Rectal smooth muscle tissue (tissue), 1 donor: ENCODE measurements around the gene KRT27.
"Not testable (repeated sequence)": the region's sequence is repeated elsewhere in the genome, so short reads cannot be mapped to it uniquely, and the experiment has no call there.

Experiments
- H3K27ac ChIP-seq: one replicate; pipeline ENCODE4 v1.7.0; 2013; ENCODE audit warnings: low read depth, low read length, inconsistent platforms
- H3K27me3 ChIP-seq: one replicate; pipeline ENCODE4 v1.7.0; 2013; ENCODE audit warnings: low read length; ENCODE audit not compliant: control insufficient read depth, insufficient read depth
- H3K36me3 ChIP-seq: one replicate; pipeline ENCODE4 v1.7.0; 2013; ENCODE audit warnings: low read length; ENCODE audit not compliant: control insufficient read depth, insufficient read depth
- H3K4me1 ChIP-seq: one replicate; pipeline ENCODE4 v1.7.0; 2013; ENCODE audit warnings: low read length; ENCODE audit not compliant: control insufficient read depth, insufficient read depth
- H3K4me3 ChIP-seq: one replicate; pipeline ENCODE4 v1.7.0; 2013; ENCODE audit warnings: low read length
- H3K9ac ChIP-seq: one replicate; pipeline ENCODE4 v1.7.0; 2013; ENCODE audit warnings: low read length

Gene KRT27

DNA sequence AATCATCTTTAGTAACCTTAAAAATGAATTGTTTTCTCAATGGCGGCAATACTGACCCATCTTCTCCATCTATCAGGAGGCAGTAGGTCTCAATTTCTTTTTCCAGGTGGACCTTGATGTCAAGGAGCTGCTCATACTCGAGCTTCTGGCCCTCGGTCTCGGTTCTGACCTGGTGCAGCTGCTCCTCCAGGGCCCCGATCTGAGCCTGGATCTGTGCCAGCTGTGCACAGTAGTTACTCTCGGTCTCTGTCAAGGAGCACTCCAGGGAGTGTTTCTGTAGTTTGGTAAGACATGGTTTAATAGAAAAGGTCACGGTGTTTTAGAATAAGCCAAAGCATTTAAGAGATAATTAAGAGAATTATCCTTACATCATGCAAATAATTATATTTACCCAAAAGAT, 4.9 kb downstream of the KRT27 start:
- H3K27me3 ChIP-seq: peaks cover 3% of the 10 kb centered on the region
- no peaks in the 10 kb centered on the region for H3K36me3 ChIP-seq
- no peak overlapping the region for H3K27ac ChIP-seq
- H3K9ac ChIP-seq: no peak overlapping the region
- H3K4me3 ChIP-seq: no peak overlapping the region
- H3K4me1 ChIP-seq: no peaks in the 10 kb centered on the region

DNA sequence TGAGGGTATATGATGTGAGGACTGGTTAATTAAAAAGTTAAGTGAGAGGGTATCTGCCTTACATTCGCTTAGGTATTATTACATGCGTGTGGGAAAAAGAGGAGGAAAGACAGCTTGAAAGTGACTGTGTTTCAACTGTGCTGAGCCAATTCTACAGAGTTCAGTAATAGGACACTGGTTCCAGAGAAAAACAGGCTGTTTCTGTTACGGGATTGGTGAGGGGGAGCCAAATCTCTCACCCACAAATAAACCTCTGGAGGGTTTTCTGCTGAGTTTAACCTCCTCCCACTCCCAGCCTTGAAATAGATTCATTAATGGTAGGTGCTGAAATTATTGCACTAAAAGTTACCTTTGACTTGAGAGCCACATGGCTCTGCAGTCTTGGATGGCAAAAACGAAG, 6.4 kb downstream of the KRT27 start:
- Histone ChIP-seq H3K9ac (no peak overlapping the region), H3K27ac (no peak overlapping the region), H3K4me1 (no peaks in the 10 kb centered on the region), H3K4me3 (no peak overlapping the region), H3K36me3 (no peaks in the 10 kb centered on the region), H3K27me3 (peaks cover 3% of the 10 kb centered on the region)

DNA sequence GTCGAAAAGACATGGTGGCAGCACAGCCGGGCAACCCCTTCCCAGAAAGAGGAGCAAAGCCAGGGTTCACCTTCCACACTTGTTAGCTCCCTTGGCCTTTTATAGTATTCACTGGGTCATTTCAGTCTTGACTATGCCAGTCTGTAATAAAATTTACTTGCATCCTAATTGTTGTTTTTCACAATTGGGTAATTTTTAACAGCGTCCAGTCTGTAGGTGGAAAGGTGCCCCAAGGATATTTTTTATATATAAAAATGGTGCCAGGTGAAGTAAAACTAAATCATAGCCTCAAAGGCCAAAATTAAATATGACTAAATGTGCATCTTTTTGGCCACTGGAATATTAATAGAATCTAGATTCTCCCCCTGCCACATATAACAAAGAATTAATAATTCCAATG, 10.2 kb downstream of the KRT27 start, which contains the start of gene KRT26:
KRT26 (minus strand) TSS at position 101 of the 400 bp plus-strand sequence; CDS start at position 13, 88 bp downstream.
- H3K36me3 ChIP-seq: no peaks in the 10 kb centered on the region
- H3K27ac ChIP-seq: no peak within 1 kb of the TSS
- H3K4me3 ChIP-seq: no peak within 1 kb of the TSS
- H3K4me1 ChIP-seq: no peaks in the 10 kb centered on the region
- no peaks in the 10 kb centered on the region for H3K27me3 ChIP-seq
- no peak within 1 kb of the TSS for H3K9ac ChIP-seq

DNA sequence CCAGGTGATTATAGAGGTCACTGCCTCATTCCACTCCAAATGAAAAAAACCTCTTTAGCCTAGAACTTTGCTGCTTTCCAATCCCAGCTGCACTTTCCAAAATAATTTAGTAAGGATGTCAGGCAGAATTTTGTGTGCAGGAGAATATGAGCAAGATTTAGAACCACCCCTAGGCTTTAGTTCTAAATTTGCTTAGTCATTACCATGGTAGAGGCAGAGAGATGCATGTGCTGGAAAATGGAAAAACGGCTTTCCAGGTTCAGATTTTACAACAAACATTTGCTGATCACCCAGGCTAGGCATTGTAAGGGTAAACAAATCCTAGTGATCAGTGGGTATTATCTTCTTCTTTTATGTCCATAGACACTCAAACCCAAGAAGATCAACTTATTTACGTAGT, 16.7 kb downstream of the KRT27 start:
- Histone ChIP-seq H3K27me3 (no peaks in the 10 kb centered on the region), H3K36me3 (no peaks in the 10 kb centered on the region), H3K4me1 (no peaks in the 10 kb centered on the region), H3K4me3 (no peak overlapping the region), H3K27ac (no peak overlapping the region), H3K9ac (no peak overlapping the region)

DNA sequence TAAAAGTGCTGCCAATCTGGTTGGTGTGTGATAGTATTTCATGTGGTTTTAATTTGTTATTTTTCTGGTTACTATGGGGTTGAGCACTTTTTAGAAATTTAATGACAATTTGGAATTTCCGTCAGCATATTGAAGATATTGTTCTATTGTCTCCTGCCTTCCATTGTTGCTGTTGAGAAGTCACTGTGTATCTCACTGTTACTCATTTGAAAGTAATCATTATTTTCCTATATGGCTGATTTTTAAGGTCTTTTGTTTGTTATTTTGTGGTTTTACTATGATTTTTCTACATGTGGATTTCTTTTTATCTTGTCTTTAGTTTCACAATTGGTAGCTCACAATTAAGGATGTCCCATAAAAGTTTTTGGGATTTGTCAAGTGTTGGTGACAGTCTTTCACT, 18.6 kb downstream of the KRT27 start:
- H3K27ac ChIP-seq: no peak overlapping the region

DNA sequence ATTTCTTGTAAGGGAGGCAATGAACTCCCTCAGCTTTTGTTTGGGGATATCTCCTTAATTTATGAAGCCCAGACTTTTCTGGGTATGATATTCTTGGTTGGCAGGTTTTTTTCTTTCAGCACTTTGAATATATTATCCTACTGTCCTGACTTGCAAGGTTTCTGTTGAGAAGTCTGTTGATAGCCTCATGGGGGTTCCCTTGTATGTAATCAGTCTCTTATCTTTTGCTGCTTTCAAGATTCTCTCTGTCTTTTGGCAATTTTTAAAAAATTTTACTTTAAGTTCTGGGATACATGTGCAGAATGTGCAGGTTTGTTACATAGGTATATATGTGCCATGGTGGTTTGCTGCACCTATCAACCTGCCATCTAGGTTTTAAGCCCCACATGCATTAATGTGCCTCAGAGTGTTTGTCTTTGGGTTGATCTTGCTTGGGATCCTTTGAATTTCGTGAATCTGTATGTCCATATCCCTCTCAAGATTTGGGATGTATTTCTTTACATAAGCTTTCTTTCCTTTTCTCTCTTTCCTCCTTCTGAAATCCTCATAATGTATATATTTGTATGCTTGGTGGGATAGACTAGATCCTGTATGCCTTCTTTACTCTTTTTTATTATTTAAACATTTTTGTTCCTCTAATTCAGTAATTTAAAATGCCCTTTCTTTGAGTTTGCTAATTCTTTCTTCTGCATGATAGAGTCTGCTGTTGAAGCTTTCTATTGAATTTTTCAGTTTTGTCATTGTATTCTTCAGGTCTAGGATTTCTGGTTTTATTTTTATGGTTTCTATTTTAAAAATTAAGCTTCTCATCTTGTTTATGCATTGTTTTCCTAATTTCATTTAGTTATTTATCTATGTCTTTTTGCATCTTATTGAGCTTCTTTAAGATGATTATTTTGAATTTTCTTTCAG, 22.0 kb downstream of the KRT27 start:
- no peaks in the 10 kb centered on the region for H3K27me3 ChIP-seq
- H3K4me3 ChIP-seq: no peak overlapping the region
- H3K36me3 ChIP-seq: no peaks in the 10 kb centered on the region
- no peak overlapping the region for H3K9ac ChIP-seq
- no peaks in the 10 kb centered on the region for H3K4me1 ChIP-seq
- no peak overlapping the region for H3K27ac ChIP-seq

More for the DNA sequence above, 18.6 kb downstream of the KRT27 start:
- H3K27me3 ChIP-seq: no peaks in the 10 kb centered on the region
- H3K4me1 ChIP-seq: no peaks in the 10 kb centered on the region
- H3K9ac ChIP-seq: no peak overlapping the region
- H3K4me3 ChIP-seq: no peak overlapping the region
- no peaks in the 10 kb centered on the region for H3K36me3 ChIP-seq

DNA sequence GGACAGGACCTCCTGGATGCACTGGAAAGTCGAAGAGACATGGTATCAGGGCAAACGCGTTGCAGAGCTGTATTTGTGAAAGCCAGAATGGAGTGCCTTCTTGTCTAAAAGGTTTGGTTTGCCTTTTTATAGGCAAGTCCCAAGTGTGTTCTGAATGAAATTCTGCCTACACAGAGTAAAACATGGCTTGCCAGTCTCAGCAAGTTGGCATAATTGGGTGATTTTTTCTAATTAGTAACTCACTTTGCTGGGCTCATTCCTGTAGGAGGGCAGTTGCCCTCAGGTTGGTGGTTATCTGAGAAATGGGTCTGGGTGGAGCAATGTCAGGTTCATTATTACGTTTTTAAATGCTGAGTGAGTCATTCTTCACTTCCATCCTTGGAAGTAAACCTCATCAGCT, 27.1 kb downstream of the KRT27 start, which contains the start of gene KRT25:
KRT25 (minus strand) TSS at position 101 of the 400 bp plus-strand sequence; CDS start at position 41, 60 bp downstream.
- H3K36me3 ChIP-seq: no peaks in the 10 kb centered on the region
- H3K27me3 ChIP-seq: no peaks in the 10 kb centered on the region
- no peak within 1 kb of the TSS for H3K27ac ChIP-seq
- no peak within 1 kb of the TSS for H3K9ac ChIP-seq
- H3K4me1 ChIP-seq: no peaks in the 10 kb centered on the region
- no peak within 1 kb of the TSS for H3K4me3 ChIP-seq

DNA sequence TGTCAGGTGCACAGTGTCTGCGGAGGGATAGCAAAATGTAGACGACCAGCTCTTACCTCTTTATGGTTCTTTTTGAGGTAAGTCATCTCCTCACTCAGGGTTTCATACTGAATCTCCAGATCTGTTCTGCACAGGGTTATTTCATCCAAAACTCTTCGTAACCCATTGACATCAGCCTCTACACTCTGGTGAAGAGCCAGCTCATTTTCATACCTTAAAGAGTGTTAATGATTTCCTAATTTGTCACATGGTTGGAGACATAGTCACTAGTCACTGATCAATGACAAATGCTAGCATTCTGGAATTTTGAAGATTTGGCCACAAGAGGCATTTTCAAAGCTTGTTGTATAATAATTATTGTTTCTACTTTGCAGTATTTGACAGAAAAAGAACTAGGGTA, 28.5 kb downstream of the KRT27 start:
- H3K27me3 ChIP-seq: no peaks in the 10 kb centered on the region
- H3K27ac ChIP-seq: no peak overlapping the region
- H3K9ac ChIP-seq: no peak overlapping the region
- H3K4me1 ChIP-seq: no peaks in the 10 kb centered on the region
- no peaks in the 10 kb centered on the region for H3K36me3 ChIP-seq
- H3K4me3 ChIP-seq: no peak overlapping the region

DNA sequence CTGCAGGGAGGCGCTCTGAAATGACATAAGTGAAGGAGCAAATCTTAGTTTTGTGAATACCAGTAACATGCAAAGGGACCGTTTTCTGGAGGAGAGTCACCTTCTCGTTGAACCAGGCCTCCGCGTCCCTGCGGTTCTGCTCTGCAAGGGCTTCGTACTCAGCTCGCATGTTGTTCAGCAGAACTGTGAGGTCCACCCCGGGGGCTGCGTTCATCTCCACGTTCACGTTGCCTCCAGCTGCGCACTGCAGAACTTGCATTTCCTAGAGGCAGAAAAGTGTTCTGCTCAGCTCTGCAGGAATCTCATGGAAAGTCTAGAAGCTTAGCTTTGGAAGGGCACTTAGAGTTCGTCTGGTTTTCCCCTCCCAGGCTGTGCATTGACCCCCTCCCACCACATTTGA, 31.3 kb downstream of the KRT27 start:
- Histone ChIP-seq H3K27ac (no peak overlapping the region), H3K4me3 (no peak overlapping the region), H3K4me1 (no peaks in the 10 kb centered on the region), H3K36me3 (no peaks in the 10 kb centered on the region), H3K9ac (no peak overlapping the region), H3K27me3 (no peaks in the 10 kb centered on the region)

DNA sequence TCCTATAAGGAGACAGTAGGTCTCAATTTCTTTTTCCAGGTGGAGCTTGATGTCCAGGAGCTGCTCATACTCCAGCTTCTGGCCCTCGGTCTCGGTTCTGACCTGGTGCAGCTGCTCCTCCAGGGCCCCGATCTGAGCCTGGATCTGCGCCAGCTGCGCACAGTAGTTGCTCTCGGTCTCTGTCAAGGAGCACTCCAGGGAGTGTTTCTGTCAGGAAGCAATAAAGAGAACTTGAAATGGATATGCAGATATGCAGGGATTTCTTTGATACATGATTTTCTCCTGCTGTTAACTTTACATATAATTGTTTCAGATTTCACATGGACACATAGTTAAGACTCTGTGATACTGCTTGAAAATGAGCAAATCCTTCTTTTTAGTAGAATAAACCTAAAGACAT, 32.0 kb downstream of the KRT27 start:
- Histone ChIP-seq H3K27me3 (no peaks in the 10 kb centered on the region), H3K27ac (no peak overlapping the region), H3K36me3 (no peaks in the 10 kb centered on the region), H3K4me1 (no peaks in the 10 kb centered on the region), H3K9ac (no peak overlapping the region), H3K4me3 (no peak overlapping the region)

DNA sequence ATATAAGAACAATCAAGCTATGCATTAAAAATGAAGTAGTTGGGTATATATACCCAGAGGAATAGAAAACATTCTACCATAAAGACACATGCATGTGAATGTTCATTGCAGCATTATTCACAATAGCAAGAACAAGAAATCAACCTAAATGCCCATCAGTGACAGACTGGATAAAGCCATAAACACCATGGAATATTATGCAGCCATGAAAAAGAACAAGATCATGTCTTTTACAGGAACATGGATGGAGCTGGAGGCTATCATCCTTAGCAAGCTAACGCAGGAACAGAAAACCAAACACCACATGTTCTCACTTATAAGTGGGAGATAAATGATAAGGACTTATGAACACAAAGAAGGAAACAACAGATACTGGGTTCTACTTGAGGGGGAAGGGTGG, 33.7 kb downstream of the KRT27 start:
- not testable (repeated sequence) for H3K27me3 ChIP-seq, H3K27ac ChIP-seq, H3K36me3 ChIP-seq, H3K9ac ChIP-seq, H3K4me1 ChIP-seq, H3K4me3 ChIP-seq

DNA sequence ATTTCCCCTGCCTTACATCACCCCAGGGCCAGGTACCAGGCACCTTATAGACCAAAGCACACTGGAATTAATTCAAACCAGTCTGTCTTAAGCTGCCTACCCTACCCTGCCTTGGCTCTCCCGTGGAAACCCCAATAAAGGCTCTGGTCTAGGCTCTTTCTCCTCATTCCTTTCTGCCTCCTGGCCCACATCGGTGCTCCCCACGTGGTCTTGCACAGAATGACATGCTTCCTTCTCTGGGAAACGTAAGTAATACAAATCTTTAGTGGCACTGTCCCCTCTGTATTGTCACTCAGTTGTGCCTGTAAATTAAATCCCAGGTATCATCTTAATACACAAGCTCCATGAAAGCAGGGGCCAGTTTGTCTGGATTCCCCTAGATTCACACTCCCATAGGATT, 43.8 kb downstream of the KRT27 start:
- Histone ChIP-seq H3K36me3 (no peaks in the 10 kb centered on the region), H3K4me3 (no peak overlapping the region), H3K4me1 (no peaks in the 10 kb centered on the region), H3K9ac (no peak overlapping the region), H3K27ac (no peak overlapping the region), H3K27me3 (no peaks in the 10 kb centered on the region)

DNA sequence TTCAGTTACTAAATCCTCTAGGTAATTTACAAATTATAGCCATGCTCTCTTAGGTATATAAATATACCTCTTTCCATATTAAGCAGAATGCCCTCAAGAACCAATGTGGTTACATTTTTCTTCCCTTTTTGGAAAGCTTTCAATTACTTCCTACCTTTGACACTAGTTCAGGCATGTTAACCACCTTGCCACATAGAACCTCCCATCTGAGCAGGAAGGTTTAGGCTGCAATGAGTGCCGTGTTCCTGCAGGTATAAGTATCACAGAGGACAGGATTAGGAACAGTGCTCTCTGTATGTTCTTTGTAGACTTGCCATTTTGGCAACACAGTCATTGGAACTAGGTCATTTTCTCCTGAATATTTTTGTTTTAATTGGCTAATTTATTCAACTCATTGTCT, 47.3 kb downstream of the KRT27 start:
- Histone ChIP-seq H3K9ac (no peak overlapping the region), H3K4me1 (no peaks in the 10 kb centered on the region), H3K27me3 (no peaks in the 10 kb centered on the region), H3K4me3 (no peak overlapping the region), H3K36me3 (no peaks in the 10 kb centered on the region), H3K27ac (no peak overlapping the region)
